GM19467 (cell line): ENCODE data around the gene ATP6V1A.

Experiments
- ATAC-seq: cut with Tn5 transposase; IDR thresholded peaks from one replicate; pipeline ENCODE4 v1.9.1; 2021; ENCODE audit warnings: mild to moderate bottlenecking, moderate library complexity; ENCODE audit not compliant: unreplicated experiment

Gene ATP6V1A

DNA sequence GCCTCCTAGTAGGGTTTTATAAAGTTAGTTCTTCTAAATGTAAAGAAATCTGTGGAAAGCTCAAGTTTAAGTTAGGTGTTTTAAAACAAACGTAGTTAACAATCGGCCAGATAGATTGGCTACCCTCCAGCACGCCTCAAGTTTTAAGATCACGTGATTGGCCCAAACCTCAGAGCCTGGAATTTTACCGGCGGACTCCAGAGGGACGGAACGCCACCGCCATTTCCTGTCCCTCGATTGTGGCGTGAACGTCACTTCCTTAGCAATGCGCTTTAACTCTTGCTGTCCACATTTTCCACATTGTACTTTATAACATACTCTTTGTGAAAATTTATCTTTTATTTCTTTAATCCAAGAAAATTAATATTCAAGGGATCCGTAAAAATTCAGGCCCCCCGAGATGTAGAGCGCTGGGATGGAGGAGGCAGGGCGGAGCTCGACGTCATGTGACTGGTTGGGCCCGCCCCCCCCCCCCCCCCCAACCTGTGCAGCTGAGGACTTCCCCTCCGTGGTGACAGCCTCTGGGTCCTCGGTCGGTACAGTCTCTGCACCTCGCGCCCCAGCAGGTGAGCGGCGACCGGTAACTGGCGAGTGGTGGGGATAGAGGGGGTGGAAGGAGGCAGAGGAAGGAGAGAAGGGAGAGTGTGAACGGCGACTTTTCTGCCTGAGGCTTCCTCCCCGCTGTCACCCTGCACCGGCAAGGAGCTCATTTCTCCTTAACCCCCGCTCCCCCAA is at the start of gene ATP6V1A:
Gene ATP6V1A, plus strand, starts transcription at position 488 of the 735 bp plus-strand sequence. CDS start 31,719 bp downstream, outside the sequence.
- ATAC-seq, result peak; percentile 34

DNA sequence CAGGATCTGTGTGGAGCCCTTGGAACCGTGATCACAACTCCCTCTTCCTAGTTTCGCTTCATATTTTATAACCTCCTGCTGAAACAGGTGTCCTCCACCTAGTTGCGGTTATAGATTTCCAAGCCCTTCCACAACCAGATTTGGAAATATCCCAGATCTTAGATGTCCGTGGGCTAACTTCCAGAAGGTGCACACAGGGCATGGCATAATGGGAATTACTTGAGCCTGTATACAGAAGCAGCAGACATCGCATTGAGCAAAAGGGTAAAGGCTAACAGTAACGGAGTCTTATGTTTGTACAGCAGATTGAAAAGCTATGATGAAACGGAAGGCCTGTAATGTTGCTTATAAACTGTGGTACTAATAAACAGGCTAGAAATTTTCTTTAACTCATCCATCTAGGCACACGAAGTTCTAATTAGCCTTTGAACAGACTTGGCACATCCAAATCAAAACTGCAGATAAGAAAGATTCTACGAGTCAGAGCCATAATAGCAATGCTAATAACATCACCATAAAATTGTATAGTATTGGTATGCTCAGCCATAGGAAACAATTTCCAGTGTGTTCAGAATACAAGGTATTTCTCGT is 49.2 kb upstream of the ATP6V1A start:
- ATAC-seq, result no peak

DNA sequence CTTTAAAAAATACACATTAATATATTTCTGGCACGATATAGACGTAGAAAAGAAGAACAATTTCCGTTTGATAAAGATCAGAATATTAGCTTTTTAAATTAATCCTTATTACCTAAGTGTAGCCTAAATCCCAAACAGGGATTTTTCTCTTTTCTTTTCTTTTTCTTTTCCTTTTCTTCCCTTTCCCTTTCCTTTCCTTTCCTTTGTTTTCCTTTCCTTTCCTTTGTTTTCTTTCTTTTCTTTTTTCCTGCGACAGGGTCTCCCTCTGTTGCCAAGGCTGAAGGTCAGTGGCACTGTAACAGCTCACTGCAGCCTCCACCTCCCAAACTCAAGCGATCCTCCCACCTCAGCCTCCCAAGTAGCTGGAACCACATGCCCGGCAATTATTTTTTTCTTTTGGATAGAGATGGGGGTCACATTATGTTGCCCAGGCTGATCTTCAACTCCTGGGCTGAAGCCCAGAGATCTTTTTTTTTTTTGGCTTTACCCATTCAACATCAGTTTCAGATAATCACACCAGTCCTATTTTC is 48.6 kb upstream of the ATP6V1A start:
- ATAC-seq, result no peak

DNA sequence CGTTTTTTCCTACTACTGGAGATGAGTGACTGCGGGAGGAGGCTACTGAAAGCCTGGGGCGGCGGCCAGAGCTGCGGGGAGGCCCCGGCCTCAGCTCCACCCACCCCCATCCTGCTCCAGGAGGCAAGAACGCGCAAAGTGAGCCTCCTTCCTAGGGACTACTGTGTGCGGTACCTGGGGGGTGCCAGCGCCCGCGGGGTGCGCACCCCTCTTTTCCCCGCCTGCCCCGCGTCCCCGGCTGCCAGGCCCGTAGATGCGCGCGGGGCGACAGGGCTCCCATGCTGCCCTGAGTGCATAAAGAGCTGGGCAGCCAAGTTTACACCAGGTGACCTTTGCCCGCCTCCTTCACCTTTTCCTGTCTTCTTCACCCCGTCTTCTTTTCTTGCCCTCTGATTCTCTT is 47.9 kb upstream of the ATP6V1A start:
- ATAC-seq, result no peak

DNA sequence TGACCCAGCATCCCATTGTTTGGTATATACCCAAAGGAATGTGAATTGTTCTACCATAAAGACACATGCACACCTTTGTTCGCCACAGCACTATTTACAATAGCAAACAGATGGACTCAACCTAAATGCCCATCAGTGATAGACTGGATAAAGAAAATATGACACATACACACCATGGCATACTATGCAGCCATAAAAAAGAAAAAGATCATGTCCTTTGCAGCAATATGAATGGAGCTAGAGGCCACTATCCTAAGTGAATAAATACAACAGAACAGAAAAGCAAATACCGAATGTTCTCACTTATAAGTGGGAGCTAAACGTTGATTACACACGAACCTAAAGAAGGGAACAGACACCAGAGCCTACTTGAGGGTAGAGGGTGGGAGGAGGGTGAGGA is 39.0 kb upstream of the ATP6V1A start:
- ATAC-seq, result no peak

DNA sequence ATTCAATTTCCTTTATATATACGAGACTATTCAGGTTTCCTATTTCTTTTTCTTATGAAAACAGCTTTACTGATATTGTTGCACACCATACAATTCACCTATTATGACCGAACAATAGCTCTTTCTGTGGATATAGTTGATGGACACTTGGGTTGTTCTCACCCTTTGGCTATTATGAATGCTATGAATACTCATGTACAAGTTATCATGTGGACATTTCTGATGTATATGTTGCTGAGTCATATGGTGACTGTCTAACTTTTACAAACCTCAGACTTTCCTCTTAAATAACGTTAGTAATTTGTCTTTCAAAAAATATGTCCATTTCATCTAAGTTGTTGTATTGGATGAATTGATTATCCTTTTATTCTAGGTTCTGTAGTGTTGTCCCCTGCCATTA is 34.7 kb upstream of the ATP6V1A start:
- no peak for ATAC-seq

DNA sequence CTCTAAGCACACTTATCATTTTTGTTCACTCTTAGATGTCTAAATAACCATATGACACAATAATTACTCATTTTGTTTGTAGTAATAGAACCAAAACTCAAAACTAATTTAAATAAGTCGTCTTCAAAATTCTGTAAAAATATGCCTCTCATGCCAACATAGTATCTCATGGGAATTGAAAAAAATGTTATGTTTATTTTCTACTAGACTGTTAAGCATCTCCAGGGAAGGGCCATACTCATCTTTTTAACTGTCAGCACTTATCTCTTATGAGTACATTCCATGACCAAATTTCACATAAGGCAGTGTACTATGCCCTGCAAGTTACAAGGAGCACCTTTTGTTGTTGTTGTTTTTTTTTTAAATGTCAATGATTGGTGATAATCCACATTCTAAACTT is 32.1 kb upstream of the ATP6V1A start:
- ATAC-seq, result no peak

DNA sequence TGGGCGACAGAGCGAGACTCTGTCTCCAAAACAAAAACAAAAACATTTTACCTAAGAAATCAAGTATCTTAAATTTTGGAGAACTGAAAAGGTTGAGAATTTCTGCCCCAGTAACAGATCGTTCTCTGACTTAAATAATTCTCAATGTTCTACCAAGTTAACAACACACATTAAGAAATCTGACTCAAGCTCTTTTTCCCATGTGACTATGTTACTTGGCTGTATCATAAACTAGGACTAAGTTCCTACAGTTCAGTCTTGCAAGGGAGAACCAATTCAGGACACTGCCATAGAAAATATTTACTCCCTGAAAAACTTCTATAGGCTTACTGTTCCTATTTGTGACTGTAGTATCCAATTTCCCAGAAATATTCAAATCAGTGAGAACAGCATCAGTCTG is 29.5 kb upstream of the ATP6V1A start:
- ATAC-seq, result no peak

DNA sequence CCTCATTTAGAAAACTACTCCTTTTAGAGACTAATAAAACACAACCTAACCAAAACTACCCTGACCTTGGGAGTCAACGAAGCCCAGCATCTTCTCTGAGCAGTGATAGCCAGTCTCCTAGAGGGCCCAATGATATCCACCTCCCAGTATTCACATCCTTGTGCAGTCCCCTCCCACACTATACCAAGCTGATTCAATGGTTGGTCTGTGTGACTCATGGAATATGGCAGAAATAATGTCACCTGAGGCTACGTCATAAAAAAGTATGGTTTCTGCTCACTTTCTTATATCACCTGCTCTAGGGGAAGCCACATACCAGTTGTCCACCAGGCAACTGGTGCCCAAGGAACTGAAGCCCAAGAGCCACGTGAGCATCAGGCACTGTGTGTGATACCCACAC is 29.0 kb upstream of the ATP6V1A start:
- ATAC-seq, result no peak

DNA sequence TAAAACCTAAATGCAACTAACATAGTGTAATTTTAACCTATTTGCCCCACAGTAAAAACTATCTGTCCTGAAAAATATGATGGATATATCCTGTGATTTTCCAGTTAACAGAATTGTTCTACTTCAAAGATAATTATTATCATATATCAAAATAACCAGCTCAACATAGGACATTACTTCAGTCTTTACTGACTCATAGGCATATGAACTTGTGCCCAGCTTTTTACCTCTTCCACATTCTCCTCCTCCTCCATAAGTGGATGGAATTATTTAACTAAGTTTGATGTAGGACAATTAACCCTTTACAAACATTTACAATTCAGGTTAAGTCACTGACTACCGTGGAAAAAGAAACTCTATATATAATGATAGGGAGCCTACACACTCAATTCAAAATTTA is 27.5 kb upstream of the ATP6V1A start:
- no peak for ATAC-seq

DNA sequence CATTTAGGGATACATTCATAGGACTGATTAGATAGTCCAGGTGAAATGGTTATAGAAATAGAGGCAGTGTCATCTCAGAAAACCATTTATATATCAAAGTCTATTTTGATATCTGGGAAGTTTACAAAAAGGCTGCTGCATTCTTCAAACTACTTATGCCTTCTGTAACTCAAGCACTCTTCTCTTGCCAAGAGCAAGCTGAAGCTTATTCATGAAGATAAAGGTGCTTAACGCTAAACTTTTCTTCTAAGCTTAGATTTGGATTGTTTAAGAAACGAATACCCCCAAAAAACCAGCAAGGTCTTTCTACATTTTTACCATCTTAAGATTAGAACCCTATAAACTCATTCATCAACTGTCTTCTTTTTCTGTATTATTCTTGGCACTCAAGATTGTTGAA is 27.1 kb upstream of the ATP6V1A start:
- ATAC-seq, result no peak

DNA sequence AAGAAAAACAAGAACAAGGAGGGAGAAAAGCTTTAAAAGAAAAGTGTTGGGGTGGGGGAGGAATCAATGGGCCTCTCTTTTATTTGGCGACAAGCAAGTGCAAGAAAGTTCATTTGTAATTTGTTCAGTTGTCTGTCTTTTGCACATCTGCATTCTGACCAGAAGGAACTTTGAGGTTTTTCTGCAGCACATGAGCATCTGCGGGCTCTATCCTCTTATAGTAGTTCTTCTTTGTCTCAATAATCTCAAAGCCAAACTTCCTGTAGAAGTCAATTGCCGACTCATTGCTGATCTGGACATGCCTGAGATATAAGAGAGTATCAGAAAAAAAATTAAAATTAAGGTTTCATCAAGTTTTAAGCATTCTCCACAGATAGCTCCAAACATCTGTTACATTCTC is 25.2 kb upstream of the ATP6V1A start:
- ATAC-seq, result no peak

DNA sequence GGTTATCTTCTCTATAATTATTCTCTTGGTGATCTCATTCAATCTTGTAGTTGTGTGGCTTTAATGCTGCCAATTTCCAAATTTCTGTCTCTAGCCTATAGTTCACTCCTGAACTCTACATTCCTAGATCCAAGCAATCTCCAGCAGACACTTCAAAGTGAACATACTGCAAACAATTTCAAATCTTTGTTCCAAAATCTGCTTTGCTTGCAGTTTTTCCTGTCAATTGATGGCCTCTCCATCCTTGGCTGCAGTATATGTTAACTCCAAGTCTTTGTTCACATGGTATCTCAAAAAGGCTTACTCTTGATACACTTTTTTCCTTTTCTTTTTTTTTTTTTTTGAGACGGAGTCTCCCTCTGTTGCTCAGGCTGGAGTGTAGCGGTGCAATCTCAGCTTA is 18.2 kb upstream of the ATP6V1A start:
- no peak for ATAC-seq

DNA sequence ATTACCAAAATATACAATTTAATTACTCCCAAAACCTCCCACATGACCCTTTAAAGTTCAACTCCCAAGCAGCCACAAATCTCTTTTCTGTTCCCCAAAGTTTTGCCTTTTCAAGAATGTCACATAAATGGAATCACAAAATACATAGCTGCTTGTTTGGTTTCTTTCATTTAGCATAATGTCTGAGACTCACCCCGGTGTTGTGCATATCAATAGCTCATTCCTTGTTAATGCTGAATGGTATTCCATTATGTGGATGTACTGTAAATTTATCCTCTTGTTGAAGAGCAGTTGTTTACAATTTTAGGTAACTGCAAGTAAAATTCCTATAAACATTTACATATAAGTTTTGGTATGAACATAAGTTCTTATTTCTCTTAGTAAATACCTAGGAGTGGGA is 16.3 kb upstream of the ATP6V1A start:
- ATAC-seq, result no peak

DNA sequence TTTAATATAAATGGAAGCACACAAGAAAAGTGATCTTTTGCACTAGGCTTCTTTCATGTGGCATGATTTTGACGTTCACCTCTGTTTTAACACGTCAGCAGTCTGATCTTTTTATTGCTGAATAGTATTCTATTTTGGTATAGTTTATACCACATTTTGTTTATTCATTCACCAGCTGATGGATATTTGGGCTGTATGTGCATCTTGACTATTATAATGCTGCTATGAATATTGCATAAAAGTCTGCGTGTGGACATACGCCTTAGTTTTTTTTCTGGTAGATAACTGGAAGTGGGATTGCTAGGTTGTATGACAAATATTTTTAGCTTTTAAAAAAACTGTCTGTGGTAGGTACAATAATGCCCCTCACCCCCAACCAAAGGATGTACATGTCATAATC is 15.1 kb upstream of the ATP6V1A start:
- ATAC-seq, result no peak

DNA sequence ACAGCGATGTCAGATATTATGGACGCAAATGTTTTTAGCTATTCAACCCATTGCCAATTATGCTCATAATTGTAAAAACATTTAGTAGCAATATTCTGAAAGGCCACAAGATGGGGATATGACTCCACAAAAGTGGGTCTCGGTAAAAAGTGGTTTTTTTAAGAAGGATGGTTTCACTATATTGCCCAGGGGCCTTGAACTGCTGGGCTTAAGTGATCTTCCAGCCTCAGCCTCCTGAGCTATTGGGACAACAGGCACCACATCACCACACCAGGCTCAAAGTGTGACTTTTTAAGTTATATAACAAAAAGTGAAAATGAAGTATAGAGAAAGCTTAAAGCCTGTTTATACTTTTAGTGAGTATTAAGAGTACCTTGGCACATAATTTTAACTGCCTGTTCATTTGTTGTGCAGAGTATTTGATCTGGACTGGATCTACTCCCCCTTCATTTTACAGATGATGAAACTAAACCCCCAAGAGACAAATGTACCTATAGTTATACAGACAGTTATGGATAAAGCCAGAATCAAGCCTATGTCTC is 10.2 kb upstream of the ATP6V1A start:
- peak; percentile 55 for ATAC-seq

DNA sequence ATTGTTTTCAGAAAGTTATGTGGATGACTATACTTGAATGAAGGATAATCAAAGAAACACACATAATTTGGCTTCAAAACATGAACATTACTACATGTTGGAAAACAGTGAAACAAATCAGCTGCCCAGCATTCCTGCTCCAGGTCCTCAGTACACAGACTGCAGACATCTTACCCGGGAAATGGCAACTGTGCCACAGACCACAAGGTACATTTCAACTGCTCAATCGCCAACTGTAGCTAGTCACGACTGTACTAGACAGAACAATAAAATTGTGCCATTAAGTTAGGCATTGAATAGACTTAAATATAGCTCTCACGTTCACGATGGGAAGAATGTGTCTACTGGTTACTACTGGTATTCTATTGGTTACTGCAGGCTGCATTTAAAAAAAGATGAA is 5.7 kb upstream of the ATP6V1A start:
- ATAC-seq, result no peak

DNA sequence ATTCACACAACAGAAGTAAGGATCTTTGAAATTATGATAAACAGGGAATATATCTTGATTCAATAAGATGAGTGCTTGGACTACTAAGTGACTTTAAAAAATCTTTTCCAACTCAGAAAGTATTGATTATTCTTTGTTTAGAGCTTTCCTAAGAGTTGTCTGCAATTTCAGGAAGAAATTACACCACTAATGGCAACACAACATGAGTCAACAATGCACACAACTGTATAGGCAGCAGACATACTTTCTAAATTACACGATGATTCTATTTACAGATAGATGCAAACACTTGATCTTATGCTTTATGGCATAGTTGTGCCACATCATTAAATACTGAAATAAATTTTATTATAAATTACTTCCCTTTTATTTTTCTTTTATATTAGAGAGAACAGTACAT is 5.2 kb upstream of the ATP6V1A start:
- no peak for ATAC-seq

DNA sequence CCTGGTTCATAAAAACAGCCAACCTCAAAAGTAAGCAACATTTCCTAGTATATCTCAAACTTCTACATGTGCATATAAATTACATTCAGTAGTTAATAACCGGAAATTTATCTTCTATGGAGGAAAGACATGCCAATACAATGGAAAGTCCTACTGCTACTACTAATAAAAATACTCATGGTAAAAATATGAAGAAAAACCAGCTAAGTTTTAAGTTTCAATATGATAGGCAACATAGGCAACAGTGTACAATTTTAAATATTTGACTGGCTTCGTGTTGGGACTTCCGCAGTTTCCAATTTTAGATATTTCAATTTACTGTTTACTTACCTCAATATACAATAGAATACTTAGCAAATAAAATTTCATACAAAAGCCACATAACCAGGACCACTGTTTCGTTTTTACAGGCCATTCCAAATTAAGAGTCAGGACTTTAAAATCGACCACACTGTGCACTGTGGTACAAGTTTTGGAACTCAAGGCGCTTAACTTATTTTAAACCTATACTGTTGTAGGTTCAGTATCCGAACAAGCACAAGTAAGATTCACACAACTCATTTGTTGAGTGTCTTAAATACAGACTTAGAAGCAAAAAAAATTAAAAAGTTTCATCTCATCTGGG is 3.7 kb upstream of the ATP6V1A start:
- ATAC-seq, result no peak

DNA sequence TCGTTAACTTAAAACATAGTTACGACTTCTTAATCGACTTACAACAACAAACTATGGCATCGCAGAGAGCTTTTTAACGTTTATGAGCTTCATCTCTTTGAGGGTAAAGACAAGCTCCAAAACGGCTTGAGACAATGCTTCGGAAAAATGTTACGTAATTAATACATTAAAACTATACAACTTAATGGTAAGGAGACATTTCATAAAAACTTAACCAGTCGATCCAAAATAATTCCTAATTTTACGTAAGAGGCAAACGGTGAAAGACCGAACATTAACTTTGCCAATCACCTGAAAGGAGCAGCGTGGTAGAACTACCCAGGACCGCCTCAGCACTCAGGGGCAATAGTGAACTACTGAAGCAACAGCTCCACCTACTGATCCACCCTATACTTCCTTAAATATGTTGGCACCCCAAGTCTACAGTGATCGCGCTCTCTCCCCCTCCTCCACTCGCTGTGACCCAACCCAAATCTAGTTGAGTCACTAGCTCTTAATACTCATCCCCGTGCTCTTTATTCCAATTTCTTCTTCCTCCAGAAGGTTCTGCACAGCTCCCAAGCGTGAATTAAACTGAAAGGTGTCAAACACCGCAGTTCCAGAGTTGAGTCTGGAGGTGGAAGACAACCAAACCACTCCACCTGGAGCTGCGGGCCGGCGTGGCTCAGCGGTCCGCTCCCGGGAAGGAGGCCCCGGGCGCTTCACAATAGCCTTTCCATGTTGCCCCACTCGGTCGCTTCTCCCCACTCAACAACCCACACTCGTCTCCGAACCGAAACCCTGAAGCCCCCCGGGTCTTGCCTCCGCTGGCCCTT is 1.7 kb upstream of the ATP6V1A start:
- peak; percentile 52 for ATAC-seq
